PC-9 (cell line): ENCODE measurements around the gene RIMS4. TPM values are rescaled to one million over a fixed set of nuclear protein-coding genes. Genes with fewer than 3 reads are reported as not detected.

ENCODE experiments used
- BruUV-seq: library from RNA; stranded (reverse); fragments of 400-500 nt; replicated peaks from 2 replicates; lab custom pipeline; 2021; lab: Mats Ljungman, UMichigan
- CTCF ChIA-PET: fragments of 300-600 bp; sonication (Branson Sonifier 250); formaldehyde crosslinking; loops from one replicate; lab custom pipeline; 2022; ENCODE audit warnings: antibody characterized with exemption; lab: Charles Lee
- POLR2A ChIA-PET: fragments of 300-600 bp; sonication (Branson Sonifier 250); formaldehyde crosslinking; loops from one replicate; lab custom pipeline; 2022; ENCODE audit warnings: antibody characterized with exemption; ENCODE audit not compliant: unreplicated experiment; lab: Charles Lee
- DNase-seq, 2 experiments: peaks; one replicate each; pipeline versions ENCODE4 v3.0.0 to v3.0.0-alpha.2; 2015 to 2022; ENCODE audit warnings: mixed read lengths in 1 of 2
- H2AFZ ChIP-seq: fragments of 200-600 bp; sonication (generic); 2 replicates; pipeline ENCODE4 v1.8.1; 2017; ENCODE audit warnings: antibody characterized with exemption
- H3F3A ChIP-seq: fragments of 200-600 bp; sonication (generic); 2 replicates; pipeline ENCODE4 v1.8.1; 2017; ENCODE audit warnings: antibody characterized with exemption, mild to moderate bottlenecking, low read depth; ENCODE audit not compliant: insufficient read depth
- H3K27ac ChIP-seq: fragments of 200-600 bp; sonication (generic); 2 replicates; pipeline ENCODE4 v1.6.1; 2016; ENCODE audit warnings: mixed run types
- H3K27me3 ChIP-seq: fragments of 200-600 bp; sonication (generic); 2 replicates; pipeline ENCODE4 v1.6.1; 2016; ENCODE audit warnings: low read depth, mixed run types; ENCODE audit not compliant: insufficient read depth
- H3K36me3 ChIP-seq: fragments of 200-600 bp; sonication (generic); 2 replicates; pipeline ENCODE4 v1.6.1; 2016; ENCODE audit warnings: low read depth, mixed run types
- H3K4me1 ChIP-seq: fragments of 200-600 bp; sonication (generic); replicated peaks from 2 replicates; pipeline ENCODE4 v1.6.1; 2016; ENCODE audit warnings: mixed run types; ENCODE audit not compliant: insufficient read depth
- H3K4me2 ChIP-seq: fragments of 200-600 bp; sonication (generic); 2 replicates; pipeline ENCODE4 v1.6.1; 2017; ENCODE audit warnings: mixed run types
- H3K4me3 ChIP-seq: fragments of 200-600 bp; sonication (generic); 2 replicates; pipeline ENCODE4 v1.6.1; 2016; ENCODE audit warnings: mixed run types
- H3K79me2 ChIP-seq: fragments of 200-600 bp; sonication (generic); 2 replicates; pipeline ENCODE4 v1.6.1; 2017; ENCODE audit warnings: low read depth, mixed run types
- H3K9me2 ChIP-seq: fragments of 200-600 bp; sonication (generic); 2 replicates; pipeline ENCODE4 v1.8.1; 2017; ENCODE audit warnings: mild to moderate bottlenecking; ENCODE audit not compliant: insufficient read depth
- H3K9me3 ChIP-seq: fragments of 200-600 bp; sonication (generic); 2 replicates; pipeline ENCODE4 v1.8.1; 2016; ENCODE audit warnings: low read depth; ENCODE audit not compliant: insufficient read depth
- H4K20me1 ChIP-seq: fragments of 200-600 bp; sonication (generic); 2 replicates; pipeline ENCODE4 v1.8.1; 2017; ENCODE audit not compliant: insufficient read depth
- CTCF ChIP-seq: fragments of 200-600 bp; sonication (generic); conservative IDR thresholded peaks from 2 replicates; pipeline ENCODE4 v1.6.1; 2017; ENCODE audit warnings: mixed run types, antibody characterized with exemption, mild to moderate bottlenecking, moderate library complexity
- EZH2 ChIP-seq: fragments of 200-600 bp; sonication (generic); IDR thresholded peaks from 2 replicates; pipeline ENCODE4 v1.8.0; 2017; ENCODE audit warnings: antibody characterized with exemption, low read depth
- intact Hi-C: fragments of 100-400 bp; cut with micrococcal nuclease; formaldehyde crosslinking; loops from one replicate; pipeline ENCODE4 v1.10.0; 2022; ENCODE audit not compliant: unreplicated experiment
- total RNA-seq: library from RNA; stranded (reverse); gene quantifications from 2 replicates; pipeline ENCODE4 v1.2.3, GENCODE V29; 2021

RIMS4 gene
- total RNA-seq, 1 experiment from 2014 or later, result 0.13 TPM

- Histone ChIP-seq H3K27me3 (peaks cover 94% of the 10 kb centered on the region), H3K4me2 (no peak overlapping the region), H3K36me3 (no peaks in the 10 kb centered on the region), H4K20me1 (no peaks in the 10 kb centered on the region; the same call in 1 of the 2 replicates), H3F3A (no peaks in the 10 kb centered on the region), H3K79me2 (no peaks in the 10 kb centered on the region), H3K27ac (no peak overlapping the region), H3K4me3 (no peak overlapping the region), H3K9me2 (no peaks in the 10 kb centered on the region), H2AFZ (no peak overlapping the region), H3K9me3 (no peaks in the 10 kb centered on the region), H3K4me1 (no peaks in the 10 kb centered on the region)
- CTCF ChIA-PET, result interaction anchor here (0.5 kb wide), 1 partner anchor 469 kb away, joined by 3 read pairs; no protein-coding TSS in a partner anchor
- no TSS peak for BruUV-seq
- intact Hi-C loops, result no loop called here
- POLR2A ChIA-PET, result no interaction called here
- no peak for TF ChIP-seq EZH2
- no peak for TF ChIP-seq CTCF
- DNase-seq, result no peak
Observed at GRCh38 chr20:44836601-44837120, 26.3 kb upstream of the RIMS4 start.

DNA sequence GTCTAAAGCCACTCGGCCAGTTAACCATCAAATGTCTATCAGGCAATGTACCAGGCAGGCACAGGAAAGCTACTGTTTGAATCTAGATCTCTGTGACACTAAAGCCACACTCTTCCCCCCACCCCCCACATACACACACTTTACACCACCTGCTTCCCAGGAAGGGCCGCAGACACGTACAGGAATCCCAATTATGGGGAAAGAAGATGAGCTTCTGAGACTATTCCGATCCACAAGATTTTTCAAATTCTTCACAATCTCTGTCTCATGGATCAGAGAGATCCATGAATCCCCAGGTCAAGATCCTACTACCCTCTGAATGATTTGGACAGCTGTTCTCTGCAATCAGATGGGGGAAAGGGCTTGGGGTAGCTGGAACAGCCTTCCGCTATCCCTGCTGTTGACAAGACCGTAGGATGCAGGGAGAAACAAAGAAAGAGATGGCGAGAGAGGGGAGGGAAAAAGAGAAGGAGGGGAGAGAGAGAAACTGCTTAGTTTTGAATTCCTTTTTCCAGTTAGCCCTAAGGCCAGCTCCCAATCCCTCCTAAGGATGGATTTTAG, 25.4 kb upstream of the RIMS4 start:
- no peaks in the 10 kb centered on the region for H3K9me2 ChIP-seq
- no peaks in the 10 kb centered on the region for H3K36me3 ChIP-seq
- no peaks in the 10 kb centered on the region for H3K4me1 ChIP-seq
- peaks cover 94% of the 10 kb centered on the region for H3K27me3 ChIP-seq
- CTCF ChIA-PET, result no interaction called here
- BruUV-seq, result no TSS peak
- no peak for TF ChIP-seq CTCF
- TF ChIP-seq EZH2, result no peak
- no peak for DNase-seq
- intact Hi-C loops, result no loop called here
- no peak overlapping the region for H3K4me2 ChIP-seq
- H3K4me3 ChIP-seq, result no peak overlapping the region
- POLR2A ChIA-PET, result no interaction called here
- H3K9me3 ChIP-seq, result no peaks in the 10 kb centered on the region
- H3F3A ChIP-seq, result no peaks in the 10 kb centered on the region
- no peaks in the 10 kb centered on the region; the same call in 1 of the 2 replicates for H4K20me1 ChIP-seq
- H2AFZ ChIP-seq, result no peak overlapping the region
- no peak overlapping the region for H3K27ac ChIP-seq
- H3K79me2 ChIP-seq, result no peaks in the 10 kb centered on the region

DNA sequence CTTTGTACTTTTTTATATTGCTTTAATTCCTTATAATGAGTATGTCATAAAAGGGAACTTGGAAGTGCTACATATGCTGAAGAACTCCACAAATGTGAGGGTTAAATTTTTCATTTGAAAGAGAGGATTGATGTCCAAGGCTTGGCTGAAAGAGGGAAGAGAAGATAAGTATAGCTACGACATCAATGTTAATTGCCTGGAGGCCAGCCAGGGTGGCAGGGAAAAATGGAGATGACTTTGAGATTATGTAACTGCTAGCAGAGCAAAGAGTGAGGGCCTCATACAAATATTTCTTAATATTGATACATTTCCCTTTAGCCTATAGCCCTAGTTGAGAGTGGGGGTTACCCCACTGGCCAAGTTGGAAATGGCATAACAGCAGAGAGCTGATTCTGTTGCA, 24.8 kb upstream of the RIMS4 start:
- no peak for TF ChIP-seq CTCF
- no peak for TF ChIP-seq EZH2
- Histone ChIP-seq H3K4me2 (no peak overlapping the region), H3K4me3 (no peak overlapping the region), H3K9me3 (no peaks in the 10 kb centered on the region), H3K36me3 (no peaks in the 10 kb centered on the region), H4K20me1 (no peaks in the 10 kb centered on the region; the same call in 1 of the 2 replicates), H3K27me3 (peaks cover 94% of the 10 kb centered on the region), H3F3A (no peaks in the 10 kb centered on the region), H3K4me1 (no peaks in the 10 kb centered on the region), H3K27ac (no peak overlapping the region), H2AFZ (no peak overlapping the region), H3K79me2 (no peaks in the 10 kb centered on the region), H3K9me2 (no peaks in the 10 kb centered on the region)
- BruUV-seq, result no TSS peak
- ChIA-PET POLR2A (no interaction called here), CTCF (no interaction called here)
- no peak for DNase-seq
- intact Hi-C loops, result no loop called here
